Ureter (tissue), 1 donor: ENCODE measurements around the gene CDH1. TPM values are rescaled to one million over a fixed set of nuclear protein-coding genes. Genes with fewer than 3 reads are reported as not detected.
"Not testable (repeated sequence)": the region's sequence is repeated elsewhere in the genome, so short reads cannot be mapped to it uniquely, and the experiment has no call there.

Source experiments
- DNase-seq: peaks from one replicate; pipeline ENCODE4 v3.0.0-alpha.2; 2020; ENCODE audit warnings: low spot score
- total RNA-seq: library from RNA; stranded (reverse); gene quantifications from one replicate; pipeline ENCODE4 v1.2.4, GENCODE V29; 2023
- donor health status: DM: yes; HTN: yes; CAD: no.

The CDH1 gene
- total RNA-seq, 1 donor from 2014 or later, result 428 TPM

GRCh38 chr16:68790130-68790761, 53.2 kb downstream of the CDH1 start:
- no peak for DNase-seq

GRCh38 chr16:68790944-68791343, 53.9 kb downstream of the CDH1 start:
- DNase-seq, result no peak

GRCh38 chr16:68792465-68793324, 55.6 kb downstream of the CDH1 start:
- no peak for DNase-seq

GRCh38 chr16:68793401-68793857, 56.3 kb downstream of the CDH1 start:
- DNase-seq, result no peak

GRCh38 chr16:68798398-68798797, 61.3 kb downstream of the CDH1 start:
- DNase-seq, result no peak

- peak; percentile 79 for DNase-seq
Observed at GRCh38 chr16:68800257-68800875, 63.3 kb downstream of the CDH1 start.

GRCh38 chr16:68802190-68802589, 65.1 kb downstream of the CDH1 start:
- no peak for DNase-seq

- DNase-seq, result no peak
Observed at GRCh38 chr16:68806422-68806821, 69.3 kb downstream of the CDH1 start.

GRCh38 chr16:68806981-68807380, 69.9 kb downstream of the CDH1 start:
- no peak for DNase-seq

GRCh38 chr16:68814516-68814915, 77.4 kb downstream of the CDH1 start:
- no peak for DNase-seq

- DNase-seq, result no peak
Observed at GRCh38 chr16:68823401-68824135, 86.5 kb downstream of the CDH1 start.

GRCh38 chr16:68825427-68825826, 88.3 kb downstream of the CDH1 start:
- no peak for DNase-seq

- no peak for DNase-seq
Observed at GRCh38 chr16:68826652-68827051, 89.6 kb downstream of the CDH1 start.

GRCh38 chr16:68833251-68833650, 96.2 kb downstream of the CDH1 start:
- DNase-seq, result no peak

- no peak for DNase-seq
Observed at GRCh38 chr16:68834550-68834949, 97.5 kb downstream of the CDH1 start.

GRCh38 chr16:68835970-68836369, 98.9 kb downstream of the CDH1 start:
- no peak for DNase-seq

- no peak for DNase-seq
Observed at GRCh38 chr16:68839831-68840230, 102.7 kb downstream of the CDH1 start.

GRCh38 chr16:68842964-68843481, 105.9 kb downstream of the CDH1 start:
- DNase-seq, result not testable (repeated sequence)

- peak; percentile 86 for DNase-seq
Observed at GRCh38 chr16:68843482-68844210, 106.6 kb downstream of the CDH1 start, which contains the start of gene TANGO6. TANGO6 (plus strand) TSS chr16:68843531; CDS start chr16:68843618, 87 bp downstream.

GRCh38 chr16:68844211-68844564, 107.1 kb downstream of the CDH1 start:
- DNase-seq, result no peak

- no peak for DNase-seq
Observed at GRCh38 chr16:68848786-68849185, 111.7 kb downstream of the CDH1 start.
